BLaER1 treated with 17β-estradiol and CSF1 and Interleukin-3, amounts not matched to agents 10 nM and 100 nM (cell line): ENCODE measurements around the gene SYNPO2.
"Not testable (repeated sequence)": the region's sequence is repeated elsewhere in the genome, so short reads cannot be mapped to it uniquely, and the experiment has no call there.

Experiments
- H3K27ac ChIP-seq, 11 experiments: shearing (Covaris generic); formaldehyde crosslinking; 2 replicates each; pipeline ENCODE4 v1.8.1; 2022
- H3K27me3 ChIP-seq, 11 experiments: shearing (Covaris generic); formaldehyde crosslinking; 2 replicates each; pipeline ENCODE4 v1.8.1; 2022
- H3K36me3 ChIP-seq, 11 experiments: shearing (Covaris generic); formaldehyde crosslinking; 2 replicates each; pipeline ENCODE4 v1.8.1; 2022
- H3K4me1 ChIP-seq, 10 experiments: shearing (Covaris generic); formaldehyde crosslinking; 2 replicates each; pipeline ENCODE4 v1.8.1; 2022
- H3K4me2 ChIP-seq, 11 experiments: shearing (Covaris generic); formaldehyde crosslinking; 2 replicates each; pipeline ENCODE4 v1.8.1; 2022
- H3K4me3 ChIP-seq, 10 experiments: shearing (Covaris generic); formaldehyde crosslinking; 2 replicates each; pipeline ENCODE4 v1.8.1; 2022
- H3K9ac ChIP-seq, 11 experiments: shearing (Covaris generic); formaldehyde crosslinking; 2 replicates each; pipeline ENCODE4 v1.8.1; 2022
- H3K9me3 ChIP-seq, 11 experiments: shearing (Covaris generic); formaldehyde crosslinking; replicated peaks in 1 of 11; 2 replicates each; pipeline ENCODE4 v1.8.1; 2022
- H4K20me1 ChIP-seq, 11 experiments: shearing (Covaris generic); formaldehyde crosslinking; 2 replicates each; pipeline ENCODE4 v1.8.1; 2022
- Cebpa-rat ChIP-seq, 11 experiments: shearing (Covaris generic); IDR thresholded peaks; 2 replicates each; pipeline ENCODE4 v1.8.1; 2022

SYNPO2 gene

GRCh38 chr4:119010909-119011606 lies 122.4 kb downstream of the SYNPO2 start:
- Histone ChIP-seq H3K36me3 (no peaks in the 10 kb centered on the region), H3K4me1 (no peaks in the 10 kb centered on the region), H3K9ac (no peak overlapping the region), H3K27me3 (no peaks in the 10 kb centered on the region), H4K20me1 (no peaks in the 10 kb centered on the region), H3K4me2 (no peak overlapping the region), H3K4me3 (no peak overlapping the region), H3K9me3 (no peaks in the 10 kb centered on the region), H3K27ac (no peak overlapping the region)
- TF ChIP-seq Cebpa-rat (IDR thresholded peaks at IDR 0.05): no peak

GRCh38 chr4:119011607-119011988 lies 122.9 kb downstream of the SYNPO2 start:
- no peak overlapping the region for H3K9ac ChIP-seq
- H4K20me1 ChIP-seq: no peaks in the 10 kb centered on the region
- H3K4me3 ChIP-seq: no peak overlapping the region
- H3K9me3 ChIP-seq: no peaks in the 10 kb centered on the region
- TF ChIP-seq Cebpa-rat (IDR thresholded peaks at IDR 0.05): no peak
- H3K27ac ChIP-seq: no peak overlapping the region
- H3K27me3 ChIP-seq: no peaks in the 10 kb centered on the region
- H3K4me1 ChIP-seq: no peaks in the 10 kb centered on the region
- H3K4me2 ChIP-seq: no peak overlapping the region
- H3K36me3 ChIP-seq: no peaks in the 10 kb centered on the region

- no peak overlapping the region for H3K27ac ChIP-seq
- no peak overlapping the region for H3K4me2 ChIP-seq
- no peaks in the 10 kb centered on the region for H3K36me3 ChIP-seq
- H3K9ac ChIP-seq: no peak overlapping the region
- no peaks in the 10 kb centered on the region for H3K9me3 ChIP-seq
- no peaks in the 10 kb centered on the region for H3K27me3 ChIP-seq
- H3K4me1 ChIP-seq: no peaks in the 10 kb centered on the region
- no peak for TF ChIP-seq Cebpa-rat (IDR thresholded peaks at IDR 0.05)
- H3K4me3 ChIP-seq: no peak overlapping the region
- no peaks in the 10 kb centered on the region for H4K20me1 ChIP-seq
Measured at GRCh38 chr4:119014658-119015057, 126.0 kb downstream of the SYNPO2 start.

GRCh38 chr4:119016636-119017035 lies 128.0 kb downstream of the SYNPO2 start:
- Histone ChIP-seq H3K9me3 (no peaks in the 10 kb centered on the region), H3K4me1 (no peaks in the 10 kb centered on the region), H4K20me1 (no peaks in the 10 kb centered on the region), H3K9ac (no peak overlapping the region), H3K4me2 (no peak overlapping the region), H3K27ac (no peak overlapping the region), H3K4me3 (no peak overlapping the region), H3K36me3 (no peaks in the 10 kb centered on the region), H3K27me3 (no peaks in the 10 kb centered on the region)
- no peak for TF ChIP-seq Cebpa-rat (IDR thresholded peaks at IDR 0.05)

GRCh38 chr4:119017636-119018035 lies 129.0 kb downstream of the SYNPO2 start:
- Histone ChIP-seq H3K4me1 (no peaks in the 10 kb centered on the region), H3K9me3 (no peaks in the 10 kb centered on the region), H3K4me3 (no peak overlapping the region), H3K9ac (no peak overlapping the region), H3K4me2 (no peak overlapping the region), H3K27ac (no peak overlapping the region), H3K36me3 (no peaks in the 10 kb centered on the region), H4K20me1 (no peaks in the 10 kb centered on the region), H3K27me3 (no peaks in the 10 kb centered on the region)
- TF ChIP-seq Cebpa-rat (IDR thresholded peaks at IDR 0.05): no peak

GRCh38 chr4:119020158-119020557 lies 131.5 kb downstream of the SYNPO2 start:
- no peaks in the 10 kb centered on the region for H3K36me3 ChIP-seq

GRCh38 chr4:119022520-119022919 lies 133.9 kb downstream of the SYNPO2 start:
- H3K4me1 ChIP-seq: peaks cover 0 to 26% (median 19%) of the 10 kb centered on the region in 10 experiments; a peak in 16 of 20 replicates
- H4K20me1 ChIP-seq, H3K36me3 ChIP-seq, H3K9ac ChIP-seq, H3K27me3 ChIP-seq, H3K27ac ChIP-seq, H3K4me2 ChIP-seq, H3K9me3 ChIP-seq, H3K4me3 ChIP-seq: not testable (repeated sequence)

More at GRCh38 chr4:119020158-119020557, 131.5 kb downstream of the SYNPO2 start:
- Histone ChIP-seq H3K4me1 (peaks cover 0 to 5% (median 2%) of the 10 kb centered on the region in 10 experiments; a peak in 9 of 20 replicates), H3K27ac (no peak overlapping the region), H3K4me2 (no peak overlapping the region), H3K27me3 (no peaks in the 10 kb centered on the region), H3K9ac (no peak overlapping the region), H3K9me3 (no peaks in the 10 kb centered on the region), H3K4me3 (no peak overlapping the region), H4K20me1 (no peaks in the 10 kb centered on the region)
- TF ChIP-seq Cebpa-rat (IDR thresholded peaks at IDR 0.05): no peak

GRCh38 chr4:119024102-119024501 lies 135.4 kb downstream of the SYNPO2 start:
- Histone ChIP-seq H3K4me2 (no peak overlapping the region), H3K9me3 (no peaks in the 10 kb centered on the region), H3K9ac (no peak overlapping the region), H3K4me1 (peaks cover 0 to 26% (median 19%) of the 10 kb centered on the region in 10 experiments; a peak in 16 of 20 replicates), H3K4me3 (no peak overlapping the region), H3K36me3 (no peaks in the 10 kb centered on the region), H4K20me1 (no peaks in the 10 kb centered on the region), H3K27me3 (no peaks in the 10 kb centered on the region), H3K27ac (no peak overlapping the region)
- TF ChIP-seq Cebpa-rat (IDR thresholded peaks at IDR 0.05): no peak

GRCh38 chr4:119025420-119025819 lies 136.8 kb downstream of the SYNPO2 start:
- Histone ChIP-seq H3K9ac (peak overlapping the region in 4 of 11 experiments; percentile 19 to 39 (median 34); a peak in 3 of 22 replicates), H3K27ac (peak overlapping the region in 10 of 11 experiments; percentile 50 to 76 (median 61); a peak in 20 of 22 replicates), H3K4me2 (peak overlapping the region in 9 of 11 experiments; percentile 13 to 79 (median 64); a peak in 18 of 22 replicates), H3K4me3 (no peak overlapping the region), H3K4me1 (peaks cover 0 to 26% (median 19%) of the 10 kb centered on the region in 10 experiments; a peak in 16 of 20 replicates), H3K36me3 (no peaks in the 10 kb centered on the region), H3K9me3 (peaks cover 0 to 4% (median 0%) of the 10 kb centered on the region in 11 experiments; a peak in 2 of 22 replicates), H3K27me3 (no peaks in the 10 kb centered on the region), H4K20me1 (no peaks in the 10 kb centered on the region)
- no peak for TF ChIP-seq Cebpa-rat (IDR thresholded peaks at IDR 0.05)
